NCI-H446 (cell line): ENCODE measurements around the gene GPC6.

Source experiments
- DNase-seq, 2 experiments: peaks; one replicate each; lab custom pipeline; 2025; lab: John Stamatoyannopoulos, UW

Gene GPC6

DNA sequence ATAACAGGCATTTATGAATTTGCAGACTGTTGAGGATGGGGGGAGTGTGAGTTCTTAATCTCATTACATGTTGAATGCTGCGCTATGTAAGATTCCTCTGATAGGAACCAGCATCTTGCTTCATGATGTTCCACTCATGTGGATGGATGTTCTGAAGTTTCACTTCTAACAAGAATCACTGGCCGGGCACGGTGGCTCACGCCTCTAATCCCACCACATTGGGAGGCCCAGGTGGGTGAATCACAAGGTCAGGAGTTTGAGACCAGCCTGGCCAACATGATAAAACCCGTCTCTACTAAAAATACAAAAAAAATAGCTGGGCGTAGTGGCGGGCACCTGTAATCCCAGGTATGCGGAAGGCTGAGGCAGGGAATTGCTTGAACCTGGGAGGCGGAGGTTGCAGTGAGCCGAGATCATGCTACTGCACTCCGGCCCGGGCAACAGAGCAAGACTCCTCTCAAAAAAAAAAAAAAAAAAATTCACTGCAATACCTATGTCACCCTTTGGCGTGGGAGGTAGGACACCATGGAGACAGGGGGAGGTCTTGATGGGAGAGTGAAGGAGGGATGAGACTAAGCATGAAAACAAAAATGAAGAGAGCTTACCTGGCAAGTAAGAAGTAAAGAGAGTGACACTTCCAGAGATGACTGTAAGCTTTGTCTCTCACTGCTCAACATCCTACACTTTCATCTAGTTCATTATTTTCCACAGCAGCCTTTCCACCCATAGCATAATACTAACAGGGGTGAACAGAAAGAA is 1119.8 kb downstream of the GPC6 start:
- DNase-seq = no peak

- no peak for DNase-seq
Observed at GRCh38 chr13:94351292-94351990, 1124.8 kb downstream of the GPC6 start.

DNA sequence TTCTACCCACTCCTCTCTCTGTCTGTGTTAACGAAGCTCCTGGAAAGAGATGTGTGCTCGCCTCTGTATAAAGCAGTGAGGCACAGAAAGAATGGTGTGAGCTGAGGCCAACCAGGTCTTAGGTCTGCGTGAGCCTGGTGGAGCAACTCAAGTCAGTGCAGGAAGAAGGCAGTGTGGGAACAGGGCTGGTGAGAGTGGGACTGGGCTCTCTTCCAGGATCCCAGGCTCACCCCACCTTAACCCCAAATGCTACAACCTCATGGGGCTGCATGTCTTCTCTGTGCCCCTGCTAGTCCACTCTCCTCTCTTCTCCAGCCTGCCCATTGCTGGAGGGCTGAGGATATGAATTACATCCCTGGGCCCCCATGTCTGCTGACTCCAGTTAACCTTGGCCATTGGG is 1125.5 kb downstream of the GPC6 start:
- no peak for DNase-seq

DNA sequence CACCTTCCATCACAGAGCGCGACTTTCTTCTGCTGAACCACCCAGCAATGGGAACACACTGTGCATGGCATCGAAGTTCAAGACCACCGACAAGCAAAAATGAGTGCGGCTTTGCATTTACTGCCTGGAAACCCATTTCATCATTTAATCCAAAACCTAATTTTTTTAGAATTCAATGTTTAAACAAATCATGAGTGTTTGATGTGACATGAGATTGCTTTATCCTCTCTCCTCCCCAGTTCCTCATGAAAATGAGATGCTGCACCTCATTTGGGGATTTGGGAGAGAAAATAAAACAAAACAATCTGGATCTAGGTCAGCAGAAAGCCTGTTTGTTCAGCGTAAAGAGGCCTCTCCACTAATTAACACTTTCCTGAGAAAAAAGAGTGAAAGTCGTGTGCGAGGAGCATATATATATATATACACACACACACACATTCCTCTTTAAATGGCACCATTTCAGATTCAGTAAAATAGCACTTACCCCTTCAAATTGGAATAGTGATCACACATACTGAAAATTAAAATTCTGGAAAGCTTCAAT is 1126.6 kb downstream of the GPC6 start:
- DNase-seq = no peak

DNA sequence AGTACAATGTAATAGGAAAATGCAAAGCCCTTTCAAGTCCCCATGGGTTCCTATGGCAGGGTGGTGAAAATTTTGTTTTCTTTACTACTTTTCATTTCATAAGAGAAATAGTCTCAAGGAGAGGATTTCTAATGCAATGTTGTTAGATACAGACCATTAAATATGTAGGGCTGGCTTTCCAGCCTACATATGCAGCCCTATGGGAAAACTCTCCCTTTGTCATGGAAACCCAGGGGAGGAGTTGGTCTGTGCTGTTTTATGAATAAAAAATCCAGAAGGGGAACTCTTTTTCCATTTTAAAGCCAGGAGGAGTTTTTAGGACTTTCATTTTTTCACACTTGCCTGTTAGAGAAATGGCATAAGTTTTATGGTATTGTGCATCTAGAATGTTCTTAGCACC is 1133.3 kb downstream of the GPC6 start:
- no peak for DNase-seq

GRCh38 chr13:94362411-94362909 is 1135.9 kb downstream of the GPC6 start:
- peak in 1 of 2 experiments; percentile 45 for DNase-seq

GRCh38 chr13:94366677-94367076 is 1140.1 kb downstream of the GPC6 start:
- DNase-seq = no peak

GRCh38 chr13:94369972-94370436 is 1143.4 kb downstream of the GPC6 start:
- peak; percentile 15 to 54 for DNase-seq

DNA sequence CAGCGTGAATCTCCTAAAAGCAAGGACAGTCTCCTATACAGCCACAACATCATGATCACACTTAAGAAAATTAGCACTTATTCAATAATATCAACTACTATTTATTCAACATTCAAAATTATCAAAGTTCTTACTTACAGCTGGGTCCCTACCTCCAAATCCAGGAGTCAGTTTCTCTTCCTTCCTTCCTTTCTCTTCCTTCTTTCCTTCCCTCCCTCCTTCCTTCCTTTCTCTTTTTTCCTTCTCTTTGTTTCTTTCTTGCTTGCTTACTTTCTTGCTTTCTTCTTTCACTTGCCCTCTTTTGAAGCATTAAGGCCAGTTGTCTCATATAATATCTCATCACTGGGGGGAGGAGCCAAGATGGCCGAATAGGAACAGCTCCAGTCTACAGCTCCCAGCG is 1145.2 kb downstream of the GPC6 start:
- no peak for DNase-seq

- no peak for DNase-seq
Observed at GRCh38 chr13:94382517-94382916, 1155.9 kb downstream of the GPC6 start.

DNA sequence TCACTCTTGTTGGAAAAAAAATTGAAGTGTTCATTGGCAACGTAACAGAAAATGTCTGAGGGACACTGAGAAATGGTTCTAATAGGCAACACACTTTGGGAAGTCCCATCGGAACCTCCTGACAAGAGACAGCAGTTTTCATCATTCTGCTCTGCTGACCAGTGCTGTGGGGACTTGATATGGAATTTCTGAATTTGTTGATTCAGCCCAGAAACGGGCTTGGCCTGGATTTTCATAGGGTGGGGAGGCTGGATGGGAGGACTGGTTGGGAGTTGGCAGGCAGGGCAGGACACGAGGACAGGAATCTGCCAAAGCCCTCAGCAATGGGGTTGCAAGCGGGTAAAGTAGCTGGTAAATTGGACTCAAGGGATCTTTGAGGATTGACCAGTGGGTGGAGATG is 1156.4 kb downstream of the GPC6 start:
- peak in 1 of 2 experiments; percentile 25 for DNase-seq

DNA sequence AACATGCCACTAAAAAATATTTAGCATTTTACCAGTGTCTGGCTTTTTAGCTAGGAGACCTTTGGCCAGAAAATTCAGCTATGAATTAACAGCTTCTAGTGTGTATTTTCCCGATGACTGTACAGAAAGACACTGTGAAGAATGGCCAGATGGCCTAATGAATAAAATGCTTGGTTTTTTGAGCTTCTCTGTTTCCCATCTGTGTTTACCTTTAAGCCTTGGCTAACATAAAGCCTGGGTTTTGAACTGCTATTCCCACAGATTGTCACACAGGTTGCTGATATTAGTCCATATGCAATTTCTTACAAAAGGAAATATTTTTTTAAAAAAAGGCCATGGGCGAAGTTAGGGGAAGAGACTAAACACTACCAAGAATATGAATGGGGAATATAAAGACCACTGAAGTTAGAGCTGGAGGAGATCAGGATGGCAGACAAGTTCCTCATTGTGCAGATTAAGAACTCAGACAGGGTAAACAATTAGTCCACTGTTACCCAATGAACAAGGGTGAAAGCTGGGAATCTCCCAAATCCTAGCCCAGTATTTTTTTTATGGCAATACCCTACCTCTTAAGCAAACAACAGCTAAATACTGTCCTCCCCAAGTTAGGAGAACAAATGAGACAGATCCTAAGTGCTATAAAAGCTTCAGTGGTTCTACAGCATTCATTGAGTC is 1157.8 kb downstream of the GPC6 start:
- peak in 1 of 2 experiments; percentile 35 for DNase-seq

DNA sequence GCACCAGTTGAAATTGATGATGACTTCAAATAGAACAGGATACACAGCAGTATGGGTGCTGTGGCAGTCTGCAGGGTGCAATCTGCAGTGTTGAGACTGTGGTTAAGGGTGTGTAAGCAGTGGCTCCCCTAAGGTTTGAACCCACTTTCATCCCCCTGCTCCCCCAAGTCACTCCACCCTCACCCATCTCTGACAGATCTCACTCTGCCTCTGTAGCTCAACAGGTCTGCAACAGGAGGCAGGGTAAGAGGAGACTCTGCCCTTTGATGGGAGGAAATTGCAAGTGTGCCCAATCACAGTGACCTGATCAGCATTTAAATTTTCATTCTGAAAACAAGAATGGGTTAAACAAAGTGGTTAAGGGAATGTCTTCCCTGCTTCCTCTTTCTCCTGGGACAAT is 1160.4 kb downstream of the GPC6 start:
- no peak for DNase-seq

DNA sequence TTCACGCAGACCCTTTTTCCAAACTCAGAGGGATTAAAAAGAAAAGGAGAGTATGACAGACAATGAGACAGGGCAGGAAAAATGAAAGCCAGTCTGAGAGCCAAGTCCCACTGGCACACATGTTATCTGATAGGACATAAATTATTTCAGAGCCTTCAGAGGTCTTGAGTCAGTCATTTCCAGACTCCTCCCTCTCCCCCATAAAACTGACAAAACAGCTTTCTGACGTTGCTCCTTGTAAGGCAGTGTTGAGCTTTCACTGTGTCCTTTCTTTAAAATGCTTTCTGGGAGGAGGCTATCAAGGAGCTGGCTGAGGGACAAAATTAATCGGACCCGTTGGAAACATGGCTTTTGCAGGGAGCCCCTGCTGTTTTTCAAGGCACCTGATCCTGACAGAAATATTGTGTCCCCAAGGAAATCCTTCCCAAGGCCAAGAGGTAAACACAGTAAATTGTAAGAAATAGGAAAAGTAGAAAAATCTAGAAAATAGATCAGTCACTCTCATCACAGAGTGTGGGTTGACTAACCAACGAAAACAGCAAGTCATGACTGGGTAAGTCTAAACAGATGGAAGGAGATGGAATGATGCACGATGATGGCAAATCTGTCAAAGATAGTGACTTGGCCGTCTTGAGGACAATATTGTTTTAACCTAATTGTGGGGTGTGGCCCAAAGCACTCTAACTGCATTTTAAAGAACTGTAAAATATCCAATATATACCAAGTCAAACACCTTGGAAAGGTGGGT is 1163.2 kb downstream of the GPC6 start:
- no peak for DNase-seq

- no peak for DNase-seq
Observed at GRCh38 chr13:94390881-94391280, 1164.3 kb downstream of the GPC6 start.

- DNase-seq = no peak
Observed at GRCh38 chr13:94394723-94395122, 1168.1 kb downstream of the GPC6 start.

DNA sequence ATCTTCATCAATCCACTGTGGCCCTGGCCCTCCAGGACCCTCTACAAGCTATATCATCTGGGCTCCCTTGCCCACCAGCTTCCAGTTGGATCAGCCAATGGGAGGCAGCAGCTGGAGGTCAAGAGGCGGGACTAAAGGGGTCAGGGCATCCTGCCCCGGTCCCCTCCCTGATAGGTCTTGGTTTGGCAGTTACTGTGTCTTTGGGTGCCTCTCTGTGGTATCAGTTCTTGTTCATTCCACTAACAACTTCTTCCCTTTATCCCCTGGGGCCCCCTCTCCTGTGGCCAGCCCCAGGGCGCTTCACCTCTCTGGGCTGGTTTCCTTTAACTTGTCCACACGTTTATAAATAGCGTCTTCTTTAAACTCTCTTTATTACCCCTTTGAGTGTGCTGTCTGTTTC is 1169.3 kb downstream of the GPC6 start:
- no peak for DNase-seq

DNA sequence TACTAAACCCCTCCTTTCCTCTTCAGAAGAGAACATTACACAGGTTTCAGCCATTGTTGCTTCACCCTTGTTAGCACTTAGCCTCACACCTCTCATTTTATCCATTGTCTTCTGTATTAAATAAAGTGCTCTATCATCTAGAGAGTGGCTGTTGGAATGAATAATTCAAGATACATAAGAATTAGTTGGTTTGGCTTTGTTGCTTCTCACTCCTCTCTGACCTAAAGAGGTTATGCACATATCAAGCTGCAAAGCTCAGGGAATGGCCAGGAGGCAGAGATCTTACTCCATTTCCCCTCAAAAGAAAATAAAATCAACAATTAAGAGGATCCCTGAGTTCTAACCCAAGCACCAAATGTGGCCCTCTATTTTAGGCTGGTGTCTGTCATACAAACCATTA is 1173.2 kb downstream of the GPC6 start:
- DNase-seq = no peak

DNA sequence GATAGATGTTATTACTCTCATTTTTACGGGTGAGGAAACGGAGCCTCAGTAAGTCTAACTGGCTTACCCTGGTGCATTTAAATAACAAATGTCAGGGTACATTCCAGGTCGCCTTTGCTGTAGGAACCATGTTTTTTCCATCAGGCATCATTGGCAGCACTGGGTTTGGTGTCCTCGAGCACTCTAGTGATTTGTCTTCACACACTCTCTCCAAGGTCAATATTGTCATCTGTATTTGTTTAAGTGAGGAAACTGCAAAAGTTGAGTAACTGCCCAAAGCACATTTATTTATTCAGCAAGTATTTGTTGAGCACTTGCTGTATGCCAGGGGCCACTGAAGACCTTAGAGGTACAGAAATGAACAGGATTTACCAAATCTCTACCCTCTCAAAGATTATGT is 1174.3 kb downstream of the GPC6 start:
- DNase-seq = no peak

DNA sequence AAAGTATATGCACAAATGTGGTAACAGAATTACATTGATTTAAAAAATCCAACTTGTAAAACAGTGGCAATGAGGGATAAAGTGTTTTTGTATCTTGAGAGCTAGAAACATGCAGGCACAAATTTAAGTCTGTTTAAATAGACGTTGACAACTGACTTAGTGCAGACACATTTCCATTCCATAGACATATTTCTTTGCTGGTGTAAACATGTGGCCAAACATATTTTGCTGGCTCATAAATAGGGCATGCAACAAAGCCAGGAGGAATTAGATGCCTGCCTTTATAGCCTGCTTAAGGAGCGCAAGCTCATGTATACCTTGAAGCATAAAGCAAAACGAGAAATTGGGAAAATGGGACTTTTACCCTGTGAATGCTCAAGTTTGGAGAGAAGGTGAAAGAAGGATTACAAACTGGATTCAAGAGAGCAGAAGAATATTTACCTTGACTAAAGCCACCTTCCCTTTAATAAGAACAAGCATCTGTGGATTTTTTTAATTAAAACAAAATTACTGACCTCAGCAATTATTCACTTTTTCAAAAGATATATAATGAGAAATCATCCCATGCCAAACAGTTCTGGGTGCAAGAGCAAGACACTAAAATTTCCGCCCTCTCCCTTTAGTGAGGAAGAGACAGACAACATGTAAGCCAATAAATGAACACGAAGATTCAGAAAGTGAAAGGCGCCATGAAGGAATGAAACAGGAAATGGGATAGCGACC is 1181.9 kb downstream of the GPC6 start:
- no peak for DNase-seq

GRCh38 chr13:94411747-94412146 is 1185.1 kb downstream of the GPC6 start:
- DNase-seq = no peak
